ENCODE data around the gene THSD4.

DNA sequence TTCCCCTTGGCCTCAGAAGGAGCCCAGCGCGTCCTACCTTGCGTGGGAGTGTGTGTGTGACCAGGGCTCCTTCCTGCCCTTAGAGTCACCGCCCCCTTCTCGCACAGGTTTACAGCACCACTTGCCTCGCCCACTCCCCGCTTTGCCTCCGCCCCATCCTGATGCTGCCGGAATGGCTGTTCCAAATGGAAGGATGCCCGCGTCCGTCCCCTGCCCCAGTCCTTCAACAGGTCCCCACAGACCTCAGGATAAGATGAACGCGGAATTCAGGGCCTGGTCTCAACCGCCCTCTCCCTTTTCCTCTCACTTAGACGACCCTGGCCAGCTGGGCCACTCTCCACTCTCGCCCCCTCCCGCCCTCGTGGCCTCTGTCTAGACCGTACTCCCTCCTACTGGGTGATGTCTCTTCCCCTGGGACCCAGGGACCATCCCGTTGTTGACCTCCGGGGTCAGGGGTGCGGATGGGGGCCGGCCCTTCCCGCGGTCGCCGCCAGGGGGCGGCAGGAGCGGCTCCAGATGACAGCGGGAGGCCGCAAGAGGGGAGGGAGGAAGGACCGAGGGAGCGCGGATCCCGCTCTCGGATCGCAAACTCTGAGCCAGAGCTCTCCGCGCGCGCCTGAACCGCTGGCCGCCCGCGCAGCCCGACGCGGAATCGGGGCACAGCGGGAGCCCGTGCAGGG, at the start of gene THSD4:
- TF ChIP-seq, protein P1, sequence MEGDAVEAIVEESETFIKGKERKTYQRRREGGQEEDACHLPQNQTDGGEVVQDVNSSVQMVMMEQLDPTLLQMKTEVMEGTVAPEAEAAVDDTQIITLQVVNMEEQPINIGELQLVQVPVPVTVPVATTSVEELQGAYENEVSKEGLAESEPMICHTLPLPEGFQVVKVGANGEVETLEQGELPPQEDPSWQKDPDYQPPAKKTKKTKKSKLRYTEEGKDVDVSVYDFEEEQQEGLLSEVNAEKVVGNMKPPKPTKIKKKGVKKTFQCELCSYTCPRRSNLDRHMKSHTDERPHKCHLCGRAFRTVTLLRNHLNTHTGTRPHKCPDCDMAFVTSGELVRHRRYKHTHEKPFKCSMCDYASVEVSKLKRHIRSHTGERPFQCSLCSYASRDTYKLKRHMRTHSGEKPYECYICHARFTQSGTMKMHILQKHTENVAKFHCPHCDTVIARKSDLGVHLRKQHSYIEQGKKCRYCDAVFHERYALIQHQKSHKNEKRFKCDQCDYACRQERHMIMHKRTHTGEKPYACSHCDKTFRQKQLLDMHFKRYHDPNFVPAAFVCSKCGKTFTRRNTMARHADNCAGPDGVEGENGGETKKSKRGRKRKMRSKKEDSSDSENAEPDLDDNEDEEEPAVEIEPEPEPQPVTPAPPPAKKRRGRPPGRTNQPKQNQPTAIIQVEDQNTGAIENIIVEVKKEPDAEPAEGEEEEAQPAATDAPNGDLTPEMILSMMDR (IDR thresholded peaks at IDR 0.05), result peak; percentile 95 to 98 (median 97)
- TF ChIP-seq EP300 (IDR thresholded peaks at IDR 0.05), result no peak
- peak in 1 of 4 donors; percentile 50 for TF ChIP-seq POLR2A (IDR thresholded peaks at IDR 0.05)
- TF ChIP-seq POLR2AphosphoS5 (IDR thresholded peaks at IDR 0.05), result peak in 1 of 2 donors; percentile 11

Measured in upper lobe of left lung (tissue), 4 donors.